GM18508 (cell line): ENCODE measurements around the gene MRPS33.
"Not testable (repeated sequence)": the region's sequence is repeated elsewhere in the genome, so short reads cannot be mapped to it uniquely, and the experiment has no call there.

Experiments
- ATAC-seq: cut with Tn5 transposase; IDR thresholded peaks from one replicate; pipeline ENCODE4 v1.9.1; 2021; ENCODE audit warnings: moderate number of reproducible peaks; ENCODE audit not compliant: insufficient read depth, unreplicated experiment

MRPS33 gene

DNA sequence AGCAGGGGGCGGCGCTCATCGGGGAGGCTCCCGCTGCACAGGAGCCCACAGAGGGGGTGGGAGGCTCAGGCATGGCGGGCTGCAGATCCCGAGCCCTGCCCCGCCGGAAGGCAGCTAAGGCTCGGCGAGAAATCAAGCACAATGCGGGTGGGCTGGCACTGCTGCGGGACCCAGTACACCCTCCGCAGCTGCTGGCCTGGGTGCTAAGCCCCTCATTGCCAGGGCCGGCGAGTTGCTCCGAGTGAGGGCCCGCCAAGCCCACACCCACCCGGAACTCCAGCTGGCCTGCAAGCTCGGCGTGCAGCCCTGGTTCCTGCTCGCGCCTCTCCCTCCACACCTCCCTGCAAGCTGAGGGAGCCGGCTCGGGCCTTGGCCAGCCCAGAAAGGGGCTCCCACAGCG, 57.8 kb downstream of the MRPS33 start:
- ATAC-seq: not testable (repeated sequence)
